ENCODE data around the gene AKR1C4. TPM values are rescaled to one million over a fixed set of nuclear protein-coding genes. Genes with fewer than 3 reads are reported as not detected.

The AKR1C4 gene
- total RNA-seq, 1 experiment from 2014 or later, result not detected

- Histone ChIP-seq H3K4me1 (ENCODE audit: control insufficient read depth, insufficient read depth, low read length) (no peaks in the 10 kb centered on the region), H3K27ac (ENCODE audit: low read length) (no peak overlapping the region), H3K36me3 (ENCODE audit: control insufficient read depth, insufficient read depth, low read length) (no peaks in the 10 kb centered on the region), H3K4me3 (ENCODE audit: low read depth in 2 of 2, low read length in 2 of 2) (no peak overlapping the region), H3K27me3 (ENCODE audit: control insufficient read depth, insufficient read depth, low read length) (no peaks in the 10 kb centered on the region), H3K9me3 (ENCODE audit: control insufficient read depth, insufficient read depth, low read depth, low read length) (no peaks in the 10 kb centered on the region)
- no TSS peak for BruUV-seq (replicated peaks)
- ATAC-seq (no peak), DNase-seq (ENCODE audit: low read depth, low spot score) (no peak)
- ChIA-PET POLR2A (no interaction called here), CTCF (no interaction called here)
- TF ChIP-seq TCF7L2 (IDR thresholded peaks at IDR 0.05; ENCODE audit: low read depth, low read length), result no peak
- in situ Hi-C loops (cut with HindIII; ENCODE audit: low pct_unique_long_range_greater_than_20kb, low sequenced_read_pairs), result no loop called here
- intact Hi-C loops (cut with micrococcal nuclease; ENCODE audit: unreplicated experiment), result no loop called here
These were observed 37.5 kb upstream of the AKR1C4 start for GRCh38 chr10:5159126-5159525.

GRCh38 chr10:5163487-5163886, 33.1 kb upstream of the AKR1C4 start:
- POLR2A ChIA-PET, result no interaction called here
- TF ChIP-seq SIN3A (IDR thresholded peaks at IDR 0.05; ENCODE audit: borderline replicate concordance, insufficient read depth, low read depth, low read length) (no peak), POLR2AphosphoS5 (IDR thresholded peaks at IDR 0.05; ENCODE audit: low read depth, low read length) (no peak), CTCF (IDR thresholded peaks at IDR 0.05) (no peak), REST (IDR thresholded peaks at IDR 0.05; ENCODE audit: insufficient read depth in 1 of 2, low read depth in 2 of 2, low read length in 1 of 2) (no peak)
- DNase-seq (ENCODE audit: low read depth, low spot score), result no peak
- BruUV-seq (replicated peaks), result no TSS peak
- Histone ChIP-seq H3K27ac (ENCODE audit: low read length) (no peak overlapping the region), H3K4me3 (ENCODE audit: low read depth in 2 of 2, low read length in 2 of 2) (no peak overlapping the region), H3K36me3 (ENCODE audit: control insufficient read depth, insufficient read depth, low read length) (no peaks in the 10 kb centered on the region), H3K4me1 (ENCODE audit: control insufficient read depth, insufficient read depth, low read length) (no peaks in the 10 kb centered on the region), H3K9me3 (ENCODE audit: control insufficient read depth, insufficient read depth, low read depth, low read length) (no peaks in the 10 kb centered on the region), H3K27me3 (ENCODE audit: control insufficient read depth, insufficient read depth, low read length) (no peaks in the 10 kb centered on the region)
- in situ Hi-C loops (cut with HindIII; ENCODE audit: low pct_unique_long_range_greater_than_20kb, low sequenced_read_pairs), result no loop called here
- intact Hi-C loops (cut with micrococcal nuclease; ENCODE audit: unreplicated experiment), result no loop called here
- CTCF ChIA-PET, result no interaction called here
- no peak for ATAC-seq

GRCh38 chr10:5165738-5166137, 30.9 kb upstream of the AKR1C4 start:
- CTCF ChIA-PET, result no interaction called here
- H3K27me3 ChIP-seq (ENCODE audit: control insufficient read depth, insufficient read depth, low read length), result no peaks in the 10 kb centered on the region
- no peak overlapping the region for H3K4me3 ChIP-seq (ENCODE audit: low read depth in 2 of 2, low read length in 2 of 2)
- H3K36me3 ChIP-seq (ENCODE audit: control insufficient read depth, insufficient read depth, low read length), result no peaks in the 10 kb centered on the region
- H3K27ac ChIP-seq (ENCODE audit: low read length), result no peak overlapping the region
- intact Hi-C loops (cut with micrococcal nuclease; ENCODE audit: unreplicated experiment) (no loop called here), in situ Hi-C loops (cut with HindIII; ENCODE audit: low pct_unique_long_range_greater_than_20kb, low sequenced_read_pairs) (no loop called here)
- TF ChIP-seq REST (IDR thresholded peaks at IDR 0.05; ENCODE audit: insufficient read depth in 1 of 2, low read depth in 2 of 2, low read length in 1 of 2) (no peak), SIN3A (IDR thresholded peaks at IDR 0.05; ENCODE audit: borderline replicate concordance, insufficient read depth, low read depth, low read length) (no peak), CTCF (IDR thresholded peaks at IDR 0.05) (no peak), TCF7L2 (IDR thresholded peaks at IDR 0.05; ENCODE audit: low read depth, low read length) (no peak), POLR2AphosphoS5 (IDR thresholded peaks at IDR 0.05; ENCODE audit: low read depth, low read length) (no peak)
- no TSS peak for BruUV-seq (replicated peaks)
- POLR2A ChIA-PET, result no interaction called here
- ATAC-seq, result no peak
- H3K4me1 ChIP-seq (ENCODE audit: control insufficient read depth, insufficient read depth, low read length), result no peaks in the 10 kb centered on the region
- no peaks in the 10 kb centered on the region for H3K9me3 ChIP-seq (ENCODE audit: control insufficient read depth, insufficient read depth, low read depth, low read length)
- no peak for DNase-seq (ENCODE audit: low read depth, low spot score)

Measured in Panc1 (cell line).